GM23248 (cell line): Measurements from ENCODE around the gene TUBA1B.

ENCODE experiments used
- EZH2 ChIP-seq: fragments of 200-600 bp; sonication (generic); IDR thresholded peaks from 2 replicates; pipeline ENCODE4 v1.6.1; 2018; ENCODE audit warnings: antibody characterized with exemption, mild to moderate bottlenecking; ENCODE audit not compliant: insufficient read depth, poor library complexity, severe bottlenecking
- EZH2phosphoT487 ChIP-seq: fragments of 200-600 bp; sonication (generic); IDR thresholded peaks from 2 replicates; pipeline ENCODE4 v1.6.1; 2018; ENCODE audit warnings: antibody characterized with exemption, moderate library complexity, mild to moderate bottlenecking, low read depth; ENCODE audit not compliant: insufficient read depth

DNA sequence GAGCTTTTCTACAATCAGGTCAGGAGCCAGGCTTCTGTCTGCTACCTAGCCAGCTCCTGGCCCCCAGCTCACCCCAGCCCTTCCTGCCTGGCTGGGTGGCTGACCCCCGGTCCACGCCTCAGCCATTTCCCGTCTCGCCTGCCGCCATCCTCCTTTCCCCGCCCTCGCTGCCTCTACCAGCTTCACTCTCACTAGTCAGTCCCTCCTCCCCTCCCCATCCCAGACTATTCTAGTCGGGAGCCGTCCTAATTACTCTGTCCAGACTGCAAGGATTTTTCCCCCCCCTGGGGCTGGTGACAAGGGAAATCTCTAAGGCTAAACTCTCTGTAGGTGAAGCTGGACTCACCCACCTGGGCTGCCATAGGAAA, 37.4 kb downstream of the TUBA1B start:
- TF ChIP-seq EZH2phosphoT487 (no peak), EZH2 (no peak)
